ENCODE measurements around the gene QKI. TPM values are rescaled to one million over a fixed set of nuclear protein-coding genes. Genes with fewer than 3 reads are reported as not detected.
"Not testable (repeated sequence)": the region's sequence is repeated elsewhere in the genome, so short reads cannot be mapped to it uniquely, and the experiment has no call there.

QKI gene
- total RNA-seq, 3 donors from 2014 or later (not counting 1 experiment from before 2014, with no cell fraction given) = 148 to 174 (median 166) TPM

DNA sequence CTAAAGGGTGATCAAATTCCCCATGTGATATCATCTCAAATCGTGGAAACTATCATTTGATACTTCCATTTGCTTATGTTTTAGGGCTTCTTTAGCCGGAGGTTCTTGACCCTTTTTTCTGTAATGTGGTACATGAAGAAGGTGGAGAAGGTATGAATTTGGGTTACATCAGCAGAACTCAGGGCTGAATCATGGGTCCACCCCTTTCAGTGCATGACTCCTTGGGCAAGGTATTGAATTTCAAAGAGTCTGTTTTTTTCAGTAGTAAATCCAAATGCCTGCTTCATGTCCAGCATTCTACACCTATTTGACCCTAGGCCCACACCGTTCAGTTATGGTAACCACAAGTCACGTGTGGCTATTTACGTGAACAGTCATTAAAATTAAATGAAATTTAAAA lies 30.6 kb upstream of the QKI start:
- no peak for ATAC-seq
- no peaks in the 10 kb centered on the region for H3K36me3 ChIP-seq (ENCODE audit: control insufficient read depth, insufficient read depth, low read length)
- no peak overlapping the region for H3K27ac ChIP-seq (ENCODE audit: low read length)
- no peak for DNase-seq
- no peaks in the 10 kb centered on the region for H3K27me3 ChIP-seq (ENCODE audit: control insufficient read depth, insufficient read depth, low read length)
- Mint-ChIP-seq H3K4me1 (no peaks in the 10 kb centered on the region), H3K27ac (no peak overlapping the region), H3K27me3 (ENCODE audit: low read depth in 2 of 2) (peaks cover 0 to 3% of the 10 kb centered on the region in 2 donors), H3K4me3 (no peak overlapping the region), H3K36me3 (no peaks in the 10 kb centered on the region), H3K9me3 (no peaks in the 10 kb centered on the region)
- no peaks in the 10 kb centered on the region for H3K4me1 ChIP-seq (ENCODE audit: control insufficient read depth, insufficient read depth, low read length)
- no peak overlapping the region for H3K4me3 ChIP-seq (ENCODE audit: low read length)
- 97% methylated on average over 5 of the region's 5 CpGs for WGBS (ENCODE audit: insufficient coverage)
- no peak for TF ChIP-seq CTCF (IDR thresholded peaks at IDR 0.05)
- intact Hi-C loops (cut with micrococcal nuclease) = no loop called here
- H3K9me3 ChIP-seq (ENCODE audit: control insufficient read depth, insufficient read depth, low read length) = no peaks in the 10 kb centered on the region

DNA sequence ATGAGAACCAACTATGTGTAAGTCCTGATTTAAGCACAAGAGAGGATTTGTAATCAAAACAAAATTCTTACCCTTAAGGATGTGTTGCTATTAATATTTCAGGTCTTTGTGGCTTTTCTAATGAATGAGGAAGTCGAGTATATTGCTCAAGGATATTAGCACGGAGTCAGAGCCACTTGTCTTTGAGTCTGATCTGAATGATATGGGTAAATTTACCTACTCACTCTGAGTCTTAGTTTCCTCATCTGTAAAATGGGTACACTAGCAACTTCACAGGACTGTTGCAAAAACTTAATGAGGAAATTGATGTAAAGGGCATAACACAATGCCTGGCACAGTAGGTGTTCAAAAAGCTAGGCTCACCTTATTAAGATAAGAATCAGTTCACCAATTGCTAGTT lies 30.0 kb upstream of the QKI start:
- Histone ChIP-seq H3K27me3 (ENCODE audit: control insufficient read depth, insufficient read depth, low read length) (no peaks in the 10 kb centered on the region), H3K36me3 (ENCODE audit: control insufficient read depth, insufficient read depth, low read length) (no peaks in the 10 kb centered on the region), H3K4me1 (ENCODE audit: control insufficient read depth, insufficient read depth, low read length) (no peaks in the 10 kb centered on the region), H3K4me3 (ENCODE audit: low read length) (no peak overlapping the region), H3K27ac (ENCODE audit: low read length) (no peak overlapping the region), H3K9me3 (ENCODE audit: control insufficient read depth, insufficient read depth, low read length) (no peaks in the 10 kb centered on the region)
- no peak for TF ChIP-seq CTCF (IDR thresholded peaks at IDR 0.05)
- Mint-ChIP-seq H3K9me3 (no peaks in the 10 kb centered on the region), H3K4me3 (no peak overlapping the region), H3K4me1 (no peaks in the 10 kb centered on the region), H3K27ac (no peak overlapping the region), H3K27me3 (ENCODE audit: low read depth in 2 of 2) (peaks cover 0 to 3% of the 10 kb centered on the region in 2 donors), H3K36me3 (no peaks in the 10 kb centered on the region)
- ATAC-seq = no peak
- no peak for DNase-seq
- intact Hi-C loops (cut with micrococcal nuclease) = no loop called here
- no CpG with 5 or more reads among the region's 2 CpGs for WGBS (ENCODE audit: insufficient coverage)

DNA sequence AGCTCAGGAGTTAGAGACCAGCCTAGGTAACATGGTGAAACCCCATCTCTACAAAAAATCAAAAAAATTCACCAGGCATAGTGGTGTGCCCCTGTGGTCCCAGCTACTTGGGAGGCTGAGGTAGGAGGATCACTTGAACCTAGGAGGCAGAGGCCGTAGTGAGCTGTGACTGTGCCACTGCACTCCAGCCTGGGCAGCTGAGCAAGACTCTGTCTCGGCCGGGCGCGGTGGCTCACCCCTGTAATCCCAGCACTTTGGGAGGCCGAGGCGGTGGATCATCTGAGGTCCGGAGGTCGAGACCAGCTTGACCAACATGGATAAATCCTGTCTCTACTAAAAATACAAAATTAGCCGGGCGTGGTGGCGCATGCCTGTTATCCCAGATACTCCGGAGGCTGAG lies 29.0 kb upstream of the QKI start:
- H3K27ac Mint-ChIP-seq; H3K9me3 Mint-ChIP-seq; DNase-seq; intact Hi-C loops (cut with micrococcal nuclease); H3K36me3 Mint-ChIP-seq; ATAC-seq; H3K27me3 ChIP-seq (ENCODE audit: control insufficient read depth, insufficient read depth, low read length); H3K4me1 Mint-ChIP-seq; H3K36me3 ChIP-seq (ENCODE audit: control insufficient read depth, insufficient read depth, low read length); H3K9me3 ChIP-seq (ENCODE audit: control insufficient read depth, insufficient read depth, low read length); H3K4me3 ChIP-seq (ENCODE audit: low read length); H3K4me3 Mint-ChIP-seq; H3K27me3 Mint-ChIP-seq (ENCODE audit: low read depth in 2 of 2); H3K4me1 ChIP-seq (ENCODE audit: control insufficient read depth, insufficient read depth, low read length); H3K27ac ChIP-seq (ENCODE audit: low read length): not testable (repeated sequence)
- 96% methylated on average over 13 of the region's 13 CpGs for WGBS (ENCODE audit: insufficient coverage)

GRCh38 chr6:163386329-163386908 lies 28.1 kb upstream of the QKI start:
- no peak for TF ChIP-seq CTCF (IDR thresholded peaks at IDR 0.05)
- Histone ChIP-seq H3K36me3 (ENCODE audit: control insufficient read depth, insufficient read depth, low read length) (no peaks in the 10 kb centered on the region), H3K4me3 (ENCODE audit: low read length) (no peak overlapping the region), H3K4me1 (ENCODE audit: control insufficient read depth, insufficient read depth, low read length) (no peaks in the 10 kb centered on the region), H3K27me3 (ENCODE audit: control insufficient read depth, insufficient read depth, low read length) (no peaks in the 10 kb centered on the region), H3K27ac (ENCODE audit: low read length) (no peak overlapping the region), H3K9me3 (ENCODE audit: control insufficient read depth, insufficient read depth, low read length) (no peaks in the 10 kb centered on the region)
- no peaks in the 10 kb centered on the region for H3K9me3 Mint-ChIP-seq
- no peak overlapping the region for H3K27ac Mint-ChIP-seq
- H3K27me3 Mint-ChIP-seq (ENCODE audit: low read depth in 2 of 2) = peaks cover 0 to 3% of the 10 kb centered on the region in 2 donors
- intact Hi-C loops (cut with micrococcal nuclease) = no loop called here
- DNase-seq (no peak), ATAC-seq (no peak)
- H3K4me1 Mint-ChIP-seq = no peaks in the 10 kb centered on the region
- 85% methylated on average over 5 of the region's 8 CpGs for WGBS (ENCODE audit: insufficient coverage)
- no peaks in the 10 kb centered on the region for H3K36me3 Mint-ChIP-seq
- no peak overlapping the region for H3K4me3 Mint-ChIP-seq

Data from natural killer cell (primary cell).